Measurements from ENCODE around the gene RASA3.

Gene RASA3

GRCh38 chr13:113950451-113951245 is 181.8 kb downstream of the RASA3 start:
- DNase-seq (ENCODE audit: low read depth) = no peak

GRCh38 chr13:113949546-113949945 is 182.9 kb downstream of the RASA3 start:
- no peak for DNase-seq (ENCODE audit: low read depth)

GRCh38 chr13:113948034-113948742 is 184.2 kb downstream of the RASA3 start:
- DNase-seq (ENCODE audit: low read depth) = no peak

- DNase-seq (ENCODE audit: low read depth) = no peak
Measured at GRCh38 chr13:113947311-113948033, 185.0 kb downstream of the RASA3 start.

- no peak for DNase-seq (ENCODE audit: low read depth)
Measured at GRCh38 chr13:113946409-113947181, 185.8 kb downstream of the RASA3 start.

GRCh38 chr13:113945857-113946408 is 186.5 kb downstream of the RASA3 start:
- no peak for DNase-seq (ENCODE audit: low read depth)

GRCh38 chr13:113943821-113944565 is 188.4 kb downstream of the RASA3 start:
- DNase-seq (ENCODE audit: low read depth) = no peak

GRCh38 chr13:113942591-113943103 is 189.8 kb downstream of the RASA3 start:
- DNase-seq (ENCODE audit: low read depth) = no peak

GRCh38 chr13:113941571-113942191 is 190.7 kb downstream of the RASA3 start:
- DNase-seq (ENCODE audit: low read depth) = no peak

- no peak for DNase-seq (ENCODE audit: low read depth)
Measured at GRCh38 chr13:113939944-113940297, 192.5 kb downstream of the RASA3 start.

GRCh38 chr13:113939129-113939943 is 193.1 kb downstream of the RASA3 start:
- DNase-seq (ENCODE audit: low read depth) = no peak

- no peak for DNase-seq (ENCODE audit: low read depth)
Measured at GRCh38 chr13:113938716-113939115, 193.7 kb downstream of the RASA3 start.

- DNase-seq (ENCODE audit: low read depth) = no peak
Measured at GRCh38 chr13:113938246-113938645, 194.2 kb downstream of the RASA3 start.

GRCh38 chr13:113937527-113938180 is 194.8 kb downstream of the RASA3 start:
- no peak for DNase-seq (ENCODE audit: low read depth)

- DNase-seq (ENCODE audit: low read depth) = no peak
Measured at GRCh38 chr13:113937073-113937472, 195.3 kb downstream of the RASA3 start.

- no peak for DNase-seq (ENCODE audit: low read depth)
Measured at GRCh38 chr13:113936166-113936965, 196.1 kb downstream of the RASA3 start.

GRCh38 chr13:113935001-113935844 is 197.2 kb downstream of the RASA3 start:
- no peak for DNase-seq (ENCODE audit: low read depth)
